Islet of Langerhans (tissue), 1 donor: ENCODE measurements around the gene APOL2.
"Not testable (repeated sequence)": the region's sequence is repeated elsewhere in the genome, so short reads cannot be mapped to it uniquely, and the experiment has no call there.

ENCODE experiments used
- FAIRE-seq: peaks from one replicate; lab custom pipeline; 2011; peaks lifted over from hg19 to GRCh38; lab: Jason Lieb, UNC

APOL2 gene

GRCh38 chr22:36221799-36222751, 17.3 kb downstream of the APOL2 start:
- FAIRE-seq: no peak

GRCh38 chr22:36220451-36220921, 18.8 kb downstream of the APOL2 start:
- FAIRE-seq: no peak

- FAIRE-seq: no peak
These were observed 20.6 kb downstream of the APOL2 start for GRCh38 chr22:36218648-36219193.

- peak; percentile 97 for FAIRE-seq
These were observed 23.3 kb downstream of the APOL2 start for GRCh38 chr22:36215981-36216380.

GRCh38 chr22:36213586-36213985, 25.7 kb downstream of the APOL2 start:
- FAIRE-seq: no peak

- no peak for FAIRE-seq
These were observed 26.4 kb downstream of the APOL2 start for GRCh38 chr22:36212901-36213300.

GRCh38 chr22:36211237-36211861, 28.0 kb downstream of the APOL2 start:
- FAIRE-seq: no peak

- FAIRE-seq: no peak
These were observed 29.1 kb downstream of the APOL2 start for GRCh38 chr22:36210224-36210623.

GRCh38 chr22:36209488-36209908, 29.8 kb downstream of the APOL2 start:
- FAIRE-seq: not testable (repeated sequence)

GRCh38 chr22:36208914-36209313, 30.4 kb downstream of the APOL2 start:
- no peak for FAIRE-seq

GRCh38 chr22:36208162-36208765, 31.1 kb downstream of the APOL2 start:
- no peak for FAIRE-seq

- FAIRE-seq: no peak
These were observed 33.1 kb downstream of the APOL2 start for GRCh38 chr22:36206255-36206654.

GRCh38 chr22:36205573-36205972, 33.8 kb downstream of the APOL2 start:
- FAIRE-seq: not testable (repeated sequence)

- FAIRE-seq: no peak
These were observed 34.7 kb downstream of the APOL2 start for GRCh38 chr22:36204632-36205015.

GRCh38 chr22:36204001-36204631, 35.2 kb downstream of the APOL2 start:
- no peak for FAIRE-seq

- not testable (repeated sequence) for FAIRE-seq
These were observed 35.9 kb downstream of the APOL2 start for GRCh38 chr22:36203441-36203840.

- FAIRE-seq: not testable (repeated sequence)
These were observed 36.4 kb downstream of the APOL2 start for GRCh38 chr22:36202906-36203305.

- FAIRE-seq: no peak
These were observed 37.6 kb downstream of the APOL2 start, which contains the start of gene APOL4 for GRCh38 chr22:36201630-36202319. Gene APOL4 (minus strand): TSS chr22:36201809. CDS start chr22:36201734, 75 bp downstream.

GRCh38 chr22:36201025-36201424, 38.3 kb downstream of the APOL2 start:
- not testable (repeated sequence) for FAIRE-seq

- FAIRE-seq: no peak
These were observed 40.3 kb downstream of the APOL2 start for GRCh38 chr22:36199001-36199551.

GRCh38 chr22:36198536-36198935, 40.8 kb downstream of the APOL2 start:
- FAIRE-seq: no peak
